SW 1271 (cell line): Measurements from ENCODE around the gene DEFB108B.
"Not testable (repeated sequence)": the region's sequence is repeated elsewhere in the genome, so short reads cannot be mapped to it uniquely, and the experiment has no call there.

Experiments used
- DNase-seq, 2 experiments: peaks; one replicate each; lab custom pipeline; 2025; lab: John Stamatoyannopoulos, UW

Gene DEFB108B

DNA sequence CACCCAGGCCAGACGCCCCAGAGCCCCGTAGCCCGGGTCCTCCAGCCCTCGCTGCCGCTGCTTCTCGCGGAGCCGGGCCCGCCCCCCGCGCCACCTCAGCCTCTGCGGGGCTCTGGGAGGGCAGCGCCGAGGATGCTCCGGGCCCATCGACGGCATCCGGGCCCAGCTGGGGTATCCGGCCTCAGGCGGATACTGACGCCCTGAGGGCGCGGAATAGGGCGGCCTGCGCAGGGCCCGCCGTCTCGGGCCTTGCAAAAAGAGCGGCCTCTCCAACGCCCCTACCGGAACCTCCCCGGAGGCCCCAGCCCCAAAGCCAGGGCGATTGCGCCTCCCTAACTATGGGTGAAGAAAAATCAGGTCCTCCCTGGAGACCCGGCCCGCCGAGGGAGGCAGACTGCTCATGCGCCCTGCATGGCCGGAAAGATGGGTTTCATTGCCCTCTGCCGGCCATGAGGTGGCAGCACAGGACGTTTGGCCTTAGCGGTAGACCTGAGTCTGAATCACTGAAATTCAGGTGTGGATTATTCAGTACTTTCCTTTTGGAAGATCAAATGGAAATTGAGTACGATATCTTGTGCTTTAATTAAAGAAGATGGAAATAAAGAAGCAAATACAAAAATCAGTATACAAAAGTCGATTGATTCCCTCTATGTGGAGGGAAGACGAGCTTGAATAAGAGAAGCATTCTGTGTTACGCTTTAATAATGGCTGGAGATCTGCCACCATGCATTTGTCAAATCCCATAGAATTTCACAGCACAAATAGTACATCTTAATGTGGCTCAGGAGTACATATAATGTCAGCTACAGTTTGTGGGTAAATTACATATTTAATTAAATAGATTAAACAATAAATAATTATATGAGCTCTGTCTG, 19.3 kb upstream of the DEFB108B start:
- DNase-seq, result peak in 1 of 2 experiments; percentile 73

DNA sequence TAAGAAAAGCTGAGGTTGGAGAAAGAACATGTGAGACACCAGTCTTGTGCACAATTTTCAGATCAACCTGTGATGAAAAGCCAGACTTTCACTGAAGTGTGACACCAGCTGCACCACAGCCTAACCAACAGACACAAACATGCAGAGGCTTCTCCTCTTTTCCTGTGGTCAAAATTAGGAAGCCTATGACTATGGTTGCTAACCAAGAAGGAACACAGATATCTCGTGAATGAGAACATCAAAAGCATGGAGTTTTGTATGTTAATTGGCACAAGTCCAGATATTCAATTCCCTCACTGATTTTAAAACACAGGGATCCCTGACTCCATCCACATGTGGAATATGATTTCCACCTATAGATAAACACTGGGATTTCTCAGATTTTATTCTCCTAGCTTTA, 11.5 kb upstream of the DEFB108B start:
- DNase-seq, result not testable (repeated sequence)

DNA sequence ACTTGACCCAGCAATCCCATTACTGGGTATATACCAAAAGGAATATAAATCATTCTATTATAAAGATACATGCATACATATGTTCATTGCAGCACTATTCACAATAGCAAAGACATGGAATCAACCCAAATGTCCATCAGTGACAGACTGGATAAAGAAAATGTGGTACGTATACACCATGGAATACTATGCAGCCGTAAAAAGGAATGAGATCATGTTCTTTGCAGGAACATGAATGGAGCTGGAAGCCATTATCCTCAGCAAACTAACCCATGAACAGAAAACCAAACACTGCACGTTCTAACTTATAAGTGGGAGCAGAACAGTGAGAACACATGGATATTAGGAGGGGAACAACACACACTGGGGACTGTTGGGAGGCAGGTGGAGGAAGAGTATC, 3.8 kb upstream of the DEFB108B start:
- DNase-seq, result not testable (repeated sequence)

DNA sequence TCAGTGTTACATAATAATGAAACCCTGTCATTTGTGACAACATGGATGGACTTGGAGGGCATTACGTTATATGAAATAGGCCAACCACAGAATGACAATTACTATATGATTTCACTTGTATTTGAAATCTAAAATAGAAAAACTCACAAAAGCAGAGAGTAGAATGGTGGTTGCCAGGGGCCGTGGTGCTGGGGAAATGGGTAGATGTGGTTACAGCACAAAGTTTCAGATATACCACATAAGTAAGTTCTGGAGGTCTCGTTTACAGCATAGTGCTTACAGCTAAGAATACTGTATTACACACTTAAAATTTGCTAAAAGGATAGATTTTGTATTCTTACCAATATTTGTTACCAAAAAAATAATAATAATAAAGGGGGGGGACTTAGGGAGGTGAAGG, 3.3 kb upstream of the DEFB108B start:
- DNase-seq, result not testable (repeated sequence)

DNA sequence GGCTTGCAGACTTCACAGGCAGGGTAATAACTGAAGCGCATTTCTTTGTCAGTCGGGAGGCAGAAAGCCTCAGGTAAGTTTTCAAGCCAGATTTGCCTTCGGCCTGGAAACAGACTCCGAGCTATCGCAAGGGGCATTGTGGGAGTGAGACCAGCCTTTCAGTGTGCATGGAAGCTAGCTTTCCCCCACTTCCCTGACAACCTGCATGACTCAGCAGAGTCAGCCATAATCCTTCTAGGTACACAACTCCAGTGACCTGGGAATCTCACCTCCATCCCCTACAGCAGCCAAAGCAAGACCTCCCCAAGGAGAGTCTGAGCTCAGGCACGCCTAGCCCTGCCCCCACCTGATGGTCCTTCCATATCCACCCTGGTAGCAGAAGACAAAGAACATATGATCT, 9.7 kb downstream of the DEFB108B start:
- not testable (repeated sequence) for DNase-seq

DNA sequence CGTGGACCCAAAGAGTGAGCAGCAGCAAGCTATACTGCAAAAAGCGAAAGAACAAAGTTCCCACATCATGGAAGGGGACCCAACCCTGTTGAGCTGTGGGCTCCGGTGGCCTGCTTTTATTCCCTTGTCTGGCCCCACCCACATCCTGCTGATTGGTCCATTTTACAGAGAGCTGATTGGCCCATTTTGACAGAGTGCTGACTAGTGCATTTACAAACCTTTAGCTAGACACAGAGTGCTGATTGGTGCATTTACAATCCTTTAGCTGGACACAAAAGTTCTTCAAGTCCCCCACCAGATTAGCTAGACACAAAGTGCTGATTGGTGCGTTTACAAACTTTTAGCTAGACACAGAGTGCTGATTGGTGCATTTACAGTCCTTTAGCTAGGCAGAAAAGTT, 10.4 kb downstream of the DEFB108B start:
- DNase-seq, result not testable (repeated sequence)

DNA sequence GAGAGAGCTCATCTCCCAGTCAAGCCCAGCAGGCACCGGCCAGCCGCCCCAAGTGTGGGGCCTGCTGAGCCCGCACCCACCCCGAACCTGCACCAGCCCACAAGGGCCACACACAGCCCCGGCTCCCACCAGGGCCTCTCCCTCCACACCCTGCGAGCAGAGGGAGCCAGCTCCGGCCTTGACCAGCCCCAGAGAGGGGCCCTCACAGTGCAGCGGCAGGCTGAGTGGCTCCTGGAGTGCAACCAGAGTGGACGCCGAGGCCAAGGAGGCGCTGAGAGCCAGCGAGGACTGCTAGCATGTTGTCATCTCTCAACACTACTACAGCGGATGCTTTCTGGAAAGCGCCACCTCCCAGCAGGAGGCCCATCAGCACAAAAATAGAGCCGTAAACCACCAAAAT, 10.9 kb downstream of the DEFB108B start:
- DNase-seq, result no peak

DNA sequence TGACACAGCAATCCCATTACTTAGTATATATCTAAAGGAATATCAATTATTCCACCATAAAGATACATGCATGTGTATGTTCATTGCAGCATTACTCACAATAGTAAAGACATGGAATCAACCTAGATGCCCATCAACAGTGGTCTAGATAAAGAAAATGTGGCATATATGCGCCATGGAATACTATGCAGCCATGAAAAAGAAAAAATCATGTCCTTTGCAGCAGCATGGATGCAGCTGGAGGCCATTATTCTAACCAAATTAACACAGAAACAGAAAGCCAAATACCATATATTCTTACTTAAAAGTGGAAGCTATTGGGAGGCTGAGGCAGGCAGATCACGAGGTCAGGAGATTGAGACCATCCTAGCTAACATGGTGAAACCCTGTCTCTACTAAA, 20.9 kb downstream of the DEFB108B start:
- not testable (repeated sequence) for DNase-seq

DNA sequence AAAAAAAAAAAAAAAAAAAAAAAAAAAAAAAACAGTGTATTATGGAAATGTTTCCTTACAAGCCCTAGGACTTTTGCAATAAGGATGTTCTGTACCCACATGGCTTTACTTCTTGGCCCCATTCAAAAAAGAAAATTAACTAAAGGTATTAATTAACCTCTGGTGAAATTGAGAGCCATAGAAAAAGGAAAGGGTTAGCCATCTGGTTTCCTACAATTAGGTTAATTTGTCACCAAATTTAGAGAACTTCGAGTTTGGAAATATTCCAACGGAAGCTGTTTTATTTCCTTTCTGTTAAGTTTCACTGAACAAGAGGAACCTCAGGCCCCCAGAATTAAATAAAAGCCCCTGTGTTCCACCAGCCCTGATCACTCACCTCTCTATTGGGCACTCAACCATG, 22.9 kb downstream of the DEFB108B start:
- not testable (repeated sequence) for DNase-seq

DNA sequence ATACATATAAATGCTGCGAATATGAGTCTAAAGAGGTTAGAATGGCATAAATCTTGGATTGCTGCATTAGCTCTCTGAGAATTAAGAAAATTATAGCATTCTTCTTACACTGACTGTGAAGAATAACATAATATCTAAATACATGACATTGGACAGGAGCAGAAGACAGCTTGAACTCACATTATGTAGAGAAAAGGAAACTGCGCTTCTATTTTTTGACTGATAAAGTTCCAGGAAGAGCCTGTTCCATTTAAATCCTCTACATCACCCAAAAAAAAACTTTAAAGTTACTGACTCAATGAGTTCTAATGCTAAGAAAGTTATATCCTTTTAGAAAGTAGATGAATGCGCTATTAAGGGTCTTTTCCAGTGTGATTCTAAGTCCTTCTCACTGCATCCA, 27.8 kb downstream of the DEFB108B start:
- not testable (repeated sequence) for DNase-seq

DNA sequence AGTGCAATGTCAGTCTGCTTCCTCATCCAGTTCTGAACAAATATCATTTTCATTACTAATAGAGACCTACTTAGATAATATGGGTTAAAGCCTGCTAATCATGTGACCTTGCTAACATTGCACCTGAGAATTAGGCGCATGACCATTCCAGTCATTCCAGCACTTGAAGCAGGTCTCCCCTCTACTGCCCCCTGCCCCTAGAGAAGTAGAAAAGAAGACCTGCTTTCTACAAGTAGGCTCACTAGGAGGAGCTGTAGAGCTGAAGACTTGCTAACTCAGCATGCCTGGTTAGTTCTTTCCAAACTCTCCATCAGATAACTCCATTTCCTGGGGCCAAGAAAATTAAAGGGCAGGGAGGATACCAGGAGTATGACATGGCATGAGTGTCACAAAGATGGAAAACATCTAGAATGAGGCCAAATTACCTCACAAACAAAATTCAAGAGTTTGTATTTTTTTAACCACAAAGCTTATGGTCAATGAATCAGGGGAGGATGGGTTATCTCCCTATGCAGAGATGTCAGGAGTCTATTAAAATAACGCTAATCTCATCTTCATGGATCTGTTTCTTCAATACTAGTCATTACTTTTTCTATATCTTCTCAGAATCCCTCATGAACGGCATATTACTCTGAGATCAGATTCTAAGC, 31.1 kb downstream of the DEFB108B start:
- DNase-seq, result peak; percentile 58 to 63

DNA sequence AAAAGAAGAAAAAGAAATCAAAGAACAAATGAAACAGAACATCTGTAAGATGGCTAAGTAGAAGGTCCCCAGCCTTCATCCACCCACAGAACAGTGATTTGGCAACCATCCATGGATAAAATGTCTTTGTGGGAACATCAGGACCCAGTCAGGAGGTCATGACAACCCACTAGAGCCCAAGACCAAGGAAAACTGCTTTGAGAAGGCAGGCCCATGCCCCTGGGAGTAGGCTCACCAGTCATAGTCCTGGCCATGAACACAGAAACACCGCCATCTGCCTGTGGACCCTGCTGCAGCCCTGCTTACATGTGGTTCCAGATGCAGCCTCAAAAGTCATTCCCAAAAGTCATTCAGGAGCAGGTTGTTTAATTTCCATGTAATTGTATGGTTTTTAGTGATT, 34.2 kb downstream of the DEFB108B start:
- DNase-seq, result not testable (repeated sequence)

DNA sequence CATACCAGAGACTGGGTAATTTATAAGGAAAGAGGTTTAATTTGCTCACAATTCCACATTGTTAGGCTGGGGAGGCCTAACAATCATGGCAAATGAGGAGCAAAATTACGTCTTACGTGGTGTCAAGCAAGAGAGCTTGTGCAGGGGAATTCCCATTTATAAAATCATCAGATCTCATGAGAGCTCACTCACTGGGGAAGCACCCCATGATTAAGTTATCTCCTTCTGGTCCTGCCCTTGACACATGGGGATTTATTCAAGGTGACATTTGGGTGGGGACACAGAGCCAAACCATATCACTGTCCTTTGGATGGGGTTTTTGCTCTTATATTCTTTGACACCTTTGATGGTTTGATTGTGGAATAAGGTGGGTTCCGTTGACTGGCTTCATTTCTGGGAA, 36.9 kb downstream of the DEFB108B start:
- not testable (repeated sequence) for DNase-seq

DNA sequence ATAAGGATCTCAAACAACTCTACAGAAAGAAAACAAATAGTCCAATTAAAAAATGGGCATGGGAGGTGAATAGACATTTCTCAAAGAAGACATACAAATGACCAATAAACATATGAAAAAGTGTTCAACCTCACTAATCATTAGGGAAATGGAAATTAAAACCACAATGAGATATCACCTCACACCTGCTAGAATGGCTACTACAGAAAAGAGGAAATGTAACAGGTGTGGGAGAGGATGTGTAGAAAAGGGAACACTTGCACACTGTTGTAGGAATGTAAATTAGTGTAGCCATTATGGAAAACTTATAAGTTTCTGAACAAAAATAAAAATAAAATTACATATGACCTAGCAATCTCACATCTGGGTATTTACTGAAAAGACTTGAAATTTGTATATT, 37.7 kb downstream of the DEFB108B start:
- DNase-seq, result not testable (repeated sequence)

DNA sequence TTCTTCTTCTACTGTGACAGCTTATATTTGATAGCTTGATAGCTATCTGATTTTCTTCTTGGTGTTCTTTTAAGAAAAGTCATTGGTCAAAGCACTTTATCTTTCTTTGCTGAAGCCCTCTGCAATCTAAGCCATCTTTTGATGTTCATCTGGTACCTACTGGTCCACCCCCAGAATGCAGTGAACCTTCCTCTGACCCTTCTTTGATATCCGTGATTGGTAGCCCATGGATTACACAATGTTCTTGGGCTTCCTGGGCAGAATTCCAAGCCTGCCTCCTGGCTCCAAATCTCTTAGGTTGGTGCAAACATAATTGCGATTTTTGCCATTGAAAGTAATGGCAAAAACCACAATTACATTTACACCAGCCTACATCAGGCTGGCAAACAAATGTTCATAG, 43.3 kb downstream of the DEFB108B start:
- not testable (repeated sequence) for DNase-seq

DNA sequence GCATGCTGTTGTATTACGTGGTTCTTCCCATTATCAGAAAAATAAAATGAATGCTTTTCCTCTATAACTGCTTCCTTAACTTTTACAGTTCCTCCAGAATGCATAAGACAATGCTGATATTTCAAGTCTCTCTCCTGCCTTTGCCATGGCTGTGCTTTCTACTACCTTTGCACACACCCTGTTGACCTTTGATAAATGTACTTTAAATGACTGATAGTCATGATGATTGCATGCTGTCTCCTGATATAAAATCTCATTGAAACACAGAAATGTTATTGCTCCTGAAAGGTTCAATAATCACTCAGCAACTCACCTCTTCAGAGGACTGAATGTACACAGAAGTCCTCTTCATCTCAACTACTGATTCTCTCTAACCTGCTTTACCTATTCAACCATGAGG, 45.1 kb downstream of the DEFB108B start, which contains the start of gene DEFB131B:
DEFB131B (plus strand) TSS at position 395 of the 400 bp plus-strand sequence; CDS start at position 395, 0 bp downstream.
- DNase-seq, result not testable (repeated sequence)

DNA sequence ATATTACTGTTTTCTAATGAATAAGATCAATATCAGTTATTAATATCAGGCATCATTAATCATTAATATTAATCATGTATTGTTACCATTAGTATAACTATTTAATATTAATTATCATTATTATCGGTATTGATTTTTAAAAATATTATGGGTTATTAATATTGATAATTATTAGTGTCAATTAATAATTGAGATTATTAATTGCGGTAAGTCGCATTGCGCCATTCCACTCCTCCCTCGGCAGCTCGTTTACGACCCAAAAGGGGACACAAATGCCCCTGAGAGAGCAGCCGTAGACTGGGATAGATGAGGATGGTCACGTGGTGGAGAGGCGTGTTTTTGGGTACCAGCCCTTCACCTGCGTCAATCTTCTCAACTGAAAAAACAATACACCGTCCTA, 52.8 kb downstream of the DEFB108B start:
- not testable (repeated sequence) for DNase-seq
